ENCODE measurements around the gene INSL3. TPM values are rescaled to one million over a fixed set of nuclear protein-coding genes. Genes with fewer than 3 reads are reported as not detected.

Gene INSL3, protein sequence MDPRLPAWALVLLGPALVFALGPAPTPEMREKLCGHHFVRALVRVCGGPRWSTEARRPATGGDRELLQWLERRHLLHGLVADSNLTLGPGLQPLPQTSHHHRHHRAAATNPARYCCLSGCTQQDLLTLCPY
- total RNA-seq = under 1 TPM in 1 of 2 donors, not detected in 1; 0.76 TPM
- under 1 TPM in 1 of 6 donors, not detected in 5; 0.21 TPM for polyA plus RNA-seq (ENCODE audit: insufficient read length in 6 of 6)
- long read RNA-seq, donor 1 = 0 reads
- long read RNA-seq, donor 2 = 0 reads
- long read RNA-seq, donor 3 = 0 reads
- long read RNA-seq, donor 4 = 0 reads
- long read RNA-seq, donor 5 = 0 reads
- long read RNA-seq, donor 6 = 0 reads
- long read RNA-seq, donor 7 = 0 reads
- long read RNA-seq, donor 8 = 0 reads
- long read RNA-seq, donor 9 = 0 reads
- long read RNA-seq, donor 10 = 0 reads
- long read RNA-seq, donor 11 = 0 reads
- long read RNA-seq, donor 12 = 0 reads

DNA sequence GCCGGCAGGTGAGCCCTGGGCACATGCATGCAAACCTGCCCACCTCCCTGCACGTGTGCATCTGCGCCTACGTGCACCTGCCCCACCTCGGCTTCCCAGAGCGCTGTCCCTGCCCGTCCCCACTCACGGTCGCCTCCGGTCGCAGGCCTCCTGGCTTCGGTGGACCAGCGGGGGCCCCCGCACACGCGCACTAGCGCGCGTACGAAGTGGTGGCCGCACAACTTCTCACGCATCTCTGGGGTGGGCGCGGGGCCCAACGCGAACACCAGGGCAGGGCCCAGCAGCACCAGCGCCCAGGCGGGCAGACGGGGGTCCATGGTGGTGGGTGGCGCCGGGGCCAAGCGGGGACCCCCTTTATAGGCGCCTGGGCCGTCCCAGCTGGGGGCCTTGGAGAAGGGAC, at the start of gene INSL3:
Gene INSL3, minus strand, starts transcription at position 330 of the 400 bp plus-strand sequence. Its CDS starts 13 bp downstream, at position 317.
- Histone ChIP-seq H3K27me3 (peaks cover 0 to 21% of the 10 kb centered on the region in 2 donors), H3K4me1 (no peaks in the 10 kb centered on the region), H3K4me3 (no peak within 1 kb of the TSS), H3K27ac (no peak within 1 kb of the TSS), H3K9me3 (no peaks in the 10 kb centered on the region), H3K36me3 (peaks cover 0 to 15% of the 10 kb centered on the region in 2 donors)
- intact Hi-C loops (cut with DNase I) = no loop called here
- ATAC-seq = no peak
- DNase-seq = peak in 1 of 4 donors; percentile 68
- TF ChIP-seq, protein P1, sequence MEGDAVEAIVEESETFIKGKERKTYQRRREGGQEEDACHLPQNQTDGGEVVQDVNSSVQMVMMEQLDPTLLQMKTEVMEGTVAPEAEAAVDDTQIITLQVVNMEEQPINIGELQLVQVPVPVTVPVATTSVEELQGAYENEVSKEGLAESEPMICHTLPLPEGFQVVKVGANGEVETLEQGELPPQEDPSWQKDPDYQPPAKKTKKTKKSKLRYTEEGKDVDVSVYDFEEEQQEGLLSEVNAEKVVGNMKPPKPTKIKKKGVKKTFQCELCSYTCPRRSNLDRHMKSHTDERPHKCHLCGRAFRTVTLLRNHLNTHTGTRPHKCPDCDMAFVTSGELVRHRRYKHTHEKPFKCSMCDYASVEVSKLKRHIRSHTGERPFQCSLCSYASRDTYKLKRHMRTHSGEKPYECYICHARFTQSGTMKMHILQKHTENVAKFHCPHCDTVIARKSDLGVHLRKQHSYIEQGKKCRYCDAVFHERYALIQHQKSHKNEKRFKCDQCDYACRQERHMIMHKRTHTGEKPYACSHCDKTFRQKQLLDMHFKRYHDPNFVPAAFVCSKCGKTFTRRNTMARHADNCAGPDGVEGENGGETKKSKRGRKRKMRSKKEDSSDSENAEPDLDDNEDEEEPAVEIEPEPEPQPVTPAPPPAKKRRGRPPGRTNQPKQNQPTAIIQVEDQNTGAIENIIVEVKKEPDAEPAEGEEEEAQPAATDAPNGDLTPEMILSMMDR (IDR thresholded peaks at IDR 0.05) = no peak

DNA sequence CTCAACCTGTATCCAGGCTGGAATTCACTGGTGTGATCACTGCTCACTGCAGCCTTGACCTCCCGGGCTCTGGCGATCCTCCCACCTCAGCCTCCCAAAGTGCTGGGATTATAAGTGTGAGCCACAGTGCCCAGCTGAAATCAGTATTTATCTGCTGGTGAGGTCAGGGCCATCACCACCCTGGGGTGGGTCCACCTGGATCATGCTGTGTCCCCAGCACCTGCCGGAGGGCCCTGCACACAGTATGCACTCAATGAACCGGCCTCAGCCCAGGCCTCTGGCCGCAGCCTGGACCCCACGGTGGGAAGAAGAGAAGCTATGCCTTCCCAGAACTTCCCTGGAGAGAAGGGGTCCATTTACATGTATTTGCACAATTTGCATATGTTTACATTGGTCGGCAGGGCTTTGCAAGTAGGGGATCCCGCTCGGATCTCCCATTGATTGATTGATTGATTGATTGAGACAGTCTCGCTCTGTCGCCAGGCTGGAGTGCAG, 47.8 kb upstream of the INSL3 start:
- Histone ChIP-seq H3K4me1 (peaks cover 0 to 32% of the 10 kb centered on the region in 2 donors), H3K27me3 (peaks cover 48 to 54% of the 10 kb centered on the region in 2 donors), H3K4me3 (no peak overlapping the region), H3K27ac (no peak overlapping the region), H3K9me3 (no peaks in the 10 kb centered on the region), H3K36me3 (peaks cover 0 to 15% of the 10 kb centered on the region in 2 donors)
- no peak for DNase-seq
- TF ChIP-seq, protein P1 (IDR thresholded peaks at IDR 0.05) = no peak
- no peak for ATAC-seq
- intact Hi-C loops (cut with DNase I) = loop anchor here in 1 of 2 donors (10.0 kb wide), 2 partner anchors 56 to 126 kb away; no protein-coding TSS in a partner anchor

DNA sequence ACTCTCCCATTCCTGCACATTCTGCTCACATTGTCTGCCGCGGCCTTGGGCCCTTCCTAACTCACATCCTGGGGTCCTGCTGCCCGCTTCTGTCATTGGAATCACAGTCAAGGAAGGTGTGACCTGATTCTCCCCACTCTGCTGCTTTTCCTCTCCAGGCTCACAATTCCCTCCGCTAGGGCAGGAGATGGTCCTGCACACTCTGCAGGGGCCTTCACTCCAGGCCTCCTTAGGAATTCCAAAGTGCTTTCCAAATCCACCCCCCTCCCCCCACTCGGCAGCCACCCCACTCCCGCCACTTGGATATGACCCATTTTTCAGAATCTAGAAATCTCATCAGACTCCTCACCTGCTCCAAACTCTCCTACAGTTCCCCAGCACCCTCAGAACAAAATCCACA, 47.4 kb upstream of the INSL3 start:
- H3K27me3 ChIP-seq = peaks cover 43 to 49% of the 10 kb centered on the region in 2 donors
- no peak for ATAC-seq

DNA sequence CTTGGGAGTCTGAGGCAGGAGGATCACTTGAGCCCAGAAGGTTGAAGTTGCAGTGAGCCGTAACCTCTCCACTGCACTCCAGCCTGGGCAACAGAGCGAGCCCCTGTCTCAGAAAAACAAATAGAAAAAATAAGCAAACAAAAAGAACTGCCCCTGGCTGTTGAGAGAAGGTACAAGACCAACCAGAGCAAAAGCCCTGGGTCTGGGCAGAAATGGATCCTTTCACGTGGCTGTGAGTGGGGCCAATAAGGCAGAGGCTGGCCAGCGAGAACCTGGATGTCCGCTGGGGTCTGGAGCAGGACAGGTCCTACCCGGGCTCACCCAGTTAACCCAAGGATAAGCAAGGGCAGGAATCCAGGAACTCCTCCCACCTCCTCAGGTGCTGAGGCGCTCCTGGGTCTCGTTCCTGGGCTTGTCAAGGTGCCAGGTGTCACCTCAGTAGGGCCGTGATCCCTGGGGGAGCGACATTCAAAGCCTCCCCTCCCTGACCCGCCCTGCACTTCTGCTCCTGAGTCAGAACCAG, 45.7 kb upstream of the INSL3 start:
- DNase-seq = no peak
- TF ChIP-seq, protein P1 (IDR thresholded peaks at IDR 0.05) = no peak
- H3K9me3 ChIP-seq = no peaks in the 10 kb centered on the region
- H3K4me1 ChIP-seq = peaks cover 0 to 32% of the 10 kb centered on the region in 2 donors
- ATAC-seq = no peak
- H3K4me3 ChIP-seq = no peak overlapping the region
- H3K27ac ChIP-seq = no peak overlapping the region
- intact Hi-C loops (cut with DNase I) = loop anchor here in 1 of 2 donors (10.0 kb wide), 2 partner anchors 58 to 128 kb away; no protein-coding TSS in a partner anchor
- peaks cover 27 to 33% of the 10 kb centered on the region in 2 donors for H3K27me3 ChIP-seq
- peaks cover 8 to 37% of the 10 kb centered on the region in 2 donors for H3K36me3 ChIP-seq

More for the DNA sequence above, 47.4 kb upstream of the INSL3 start:
- TF ChIP-seq, protein P1 (IDR thresholded peaks at IDR 0.05) = no peak
- Histone ChIP-seq H3K4me3 (no peak overlapping the region), H3K4me1 (peaks cover 0 to 32% of the 10 kb centered on the region in 2 donors), H3K36me3 (peaks cover 0 to 20% of the 10 kb centered on the region in 2 donors), H3K9me3 (no peaks in the 10 kb centered on the region), H3K27ac (no peak overlapping the region)
- intact Hi-C loops (cut with DNase I) = loop anchor here in 1 of 2 donors (10.0 kb wide), 2 partner anchors 56 to 126 kb away; no protein-coding TSS in a partner anchor
- DNase-seq = no peak
